ENCODE results near the gene MSI2.

- no peak for TF ChIP-seq JUNB (IDR thresholded peaks at IDR 0.05; ENCODE audit: unreplicated experiment)
- TF ChIP-seq, protein P1, sequence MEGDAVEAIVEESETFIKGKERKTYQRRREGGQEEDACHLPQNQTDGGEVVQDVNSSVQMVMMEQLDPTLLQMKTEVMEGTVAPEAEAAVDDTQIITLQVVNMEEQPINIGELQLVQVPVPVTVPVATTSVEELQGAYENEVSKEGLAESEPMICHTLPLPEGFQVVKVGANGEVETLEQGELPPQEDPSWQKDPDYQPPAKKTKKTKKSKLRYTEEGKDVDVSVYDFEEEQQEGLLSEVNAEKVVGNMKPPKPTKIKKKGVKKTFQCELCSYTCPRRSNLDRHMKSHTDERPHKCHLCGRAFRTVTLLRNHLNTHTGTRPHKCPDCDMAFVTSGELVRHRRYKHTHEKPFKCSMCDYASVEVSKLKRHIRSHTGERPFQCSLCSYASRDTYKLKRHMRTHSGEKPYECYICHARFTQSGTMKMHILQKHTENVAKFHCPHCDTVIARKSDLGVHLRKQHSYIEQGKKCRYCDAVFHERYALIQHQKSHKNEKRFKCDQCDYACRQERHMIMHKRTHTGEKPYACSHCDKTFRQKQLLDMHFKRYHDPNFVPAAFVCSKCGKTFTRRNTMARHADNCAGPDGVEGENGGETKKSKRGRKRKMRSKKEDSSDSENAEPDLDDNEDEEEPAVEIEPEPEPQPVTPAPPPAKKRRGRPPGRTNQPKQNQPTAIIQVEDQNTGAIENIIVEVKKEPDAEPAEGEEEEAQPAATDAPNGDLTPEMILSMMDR (conservative IDR thresholded peaks at IDR 0.05; ENCODE audit: low read depth in 2 of 2): no peak
- TF ChIP-seq POLR2AphosphoS5 (IDR thresholded peaks at IDR 0.05; ENCODE audit: low read depth): no peak
Observed at GRCh38 chr17:57442401-57442823, 186.1 kb downstream of the MSI2 start.

All from GM23338 (cell line).